HG03378 (cell line): Measurements from ENCODE around the gene L3MBTL3.

Experiments used
- ATAC-seq: cut with Tn5 transposase; IDR thresholded peaks from one replicate; pipeline ENCODE4 v1.9.1; 2021; ENCODE audit warnings: mild to moderate bottlenecking, moderate library complexity; ENCODE audit not compliant: unreplicated experiment

The L3MBTL3 gene

DNA sequence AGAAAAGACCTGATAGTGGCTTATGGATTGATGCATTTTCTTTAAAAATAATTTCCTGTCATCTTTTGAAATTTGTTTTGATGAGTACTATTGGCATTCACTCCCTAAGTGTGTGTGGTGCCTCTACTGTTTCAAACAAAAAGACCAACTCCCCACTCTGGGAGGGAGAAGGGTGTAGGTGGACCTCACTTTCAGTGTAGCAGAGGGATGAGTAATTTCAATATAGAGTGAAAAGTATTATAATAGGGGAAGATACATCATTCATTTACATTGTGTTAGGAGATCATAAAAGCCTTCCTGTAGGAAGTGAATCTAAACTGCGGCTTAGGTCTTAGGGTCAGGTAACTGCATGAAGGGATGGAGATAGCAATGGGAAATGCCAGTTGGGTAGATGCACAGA is 158.0 kb downstream of the L3MBTL3 start:
- ATAC-seq = no peak

DNA sequence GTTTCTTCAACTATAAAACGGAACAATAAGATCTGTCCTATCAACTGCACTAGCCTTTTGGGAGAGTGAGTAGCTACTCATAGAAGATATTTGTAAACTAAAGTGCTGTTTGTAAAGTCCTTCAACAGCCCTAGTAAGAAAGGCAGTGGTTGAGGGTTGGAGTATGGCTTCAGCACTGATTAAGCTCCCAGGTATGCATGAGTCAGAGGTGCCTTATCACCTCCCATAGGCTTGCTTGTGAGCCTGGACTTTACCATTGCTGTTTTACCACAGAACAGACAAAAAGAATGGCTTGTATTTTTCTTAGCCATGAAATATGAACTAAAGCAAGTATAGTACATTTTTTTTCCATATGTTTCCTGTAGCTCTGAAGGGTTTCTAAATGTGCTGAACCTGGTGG is 160.3 kb downstream of the L3MBTL3 start:
- ATAC-seq = no peak

DNA sequence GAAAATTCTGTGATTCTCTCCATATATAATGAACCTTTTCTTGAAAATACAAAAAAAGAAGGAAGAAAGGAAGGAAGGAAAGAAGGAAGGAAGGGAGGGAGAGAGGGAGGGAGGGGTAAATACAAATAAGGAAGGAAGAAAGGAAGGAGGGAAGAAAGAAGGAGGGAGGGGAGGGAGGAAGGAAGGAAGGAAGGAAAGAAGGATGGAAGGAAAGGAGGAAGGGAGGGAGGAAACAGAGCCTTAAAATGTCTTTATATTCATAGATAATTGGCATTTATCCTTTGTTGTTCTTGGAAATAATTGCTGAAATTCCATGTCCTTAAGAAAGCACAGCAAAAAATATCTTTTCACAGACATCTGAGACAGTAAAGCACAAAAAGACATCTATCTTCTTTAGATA is 164.1 kb downstream of the L3MBTL3 start:
- no peak for ATAC-seq

DNA sequence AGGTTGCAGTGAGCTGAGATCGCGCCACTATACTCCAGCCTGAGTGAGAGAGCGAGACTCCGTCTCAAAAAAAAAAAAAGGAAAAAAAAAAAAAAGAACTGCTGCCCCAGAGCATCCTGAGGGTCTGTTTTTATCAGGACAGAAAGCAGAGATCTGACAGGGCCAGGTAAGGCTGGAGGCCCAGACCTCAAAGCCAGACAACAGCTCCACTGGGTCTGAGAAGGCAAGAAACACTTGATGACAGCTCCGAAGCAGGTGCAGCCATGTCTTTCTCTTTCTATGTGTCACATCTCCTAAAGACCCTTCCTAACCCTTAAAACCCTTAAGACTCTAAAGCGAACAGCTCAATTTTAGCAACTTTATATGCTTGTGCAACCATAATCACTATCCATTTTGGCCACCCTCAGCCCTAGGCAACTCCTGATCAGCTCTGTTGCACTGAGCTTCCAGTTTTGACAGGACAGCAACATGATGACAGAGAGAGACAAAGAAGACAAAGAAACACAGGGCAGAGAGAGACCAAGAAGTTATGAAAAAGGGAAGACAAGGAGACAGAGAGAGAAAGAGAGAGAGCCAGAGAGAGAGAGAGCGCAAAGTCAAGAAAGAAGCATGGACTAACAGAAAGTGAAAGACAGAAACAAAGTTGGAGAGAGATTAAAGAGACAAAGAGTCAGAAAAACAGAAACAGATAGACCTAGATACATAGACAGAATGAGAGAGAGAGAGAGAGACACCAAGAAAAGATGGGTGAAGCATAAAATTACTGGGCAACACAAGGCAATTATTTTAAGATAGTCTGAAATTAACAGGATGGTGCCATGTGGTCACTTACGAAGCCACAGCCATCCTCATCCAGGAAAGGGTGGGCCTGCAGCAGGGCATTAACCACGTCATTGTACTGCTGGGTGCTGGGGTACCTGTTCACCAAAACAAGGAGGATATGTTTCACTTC is 165.2 kb downstream of the L3MBTL3 start:
- ATAC-seq = no peak

DNA sequence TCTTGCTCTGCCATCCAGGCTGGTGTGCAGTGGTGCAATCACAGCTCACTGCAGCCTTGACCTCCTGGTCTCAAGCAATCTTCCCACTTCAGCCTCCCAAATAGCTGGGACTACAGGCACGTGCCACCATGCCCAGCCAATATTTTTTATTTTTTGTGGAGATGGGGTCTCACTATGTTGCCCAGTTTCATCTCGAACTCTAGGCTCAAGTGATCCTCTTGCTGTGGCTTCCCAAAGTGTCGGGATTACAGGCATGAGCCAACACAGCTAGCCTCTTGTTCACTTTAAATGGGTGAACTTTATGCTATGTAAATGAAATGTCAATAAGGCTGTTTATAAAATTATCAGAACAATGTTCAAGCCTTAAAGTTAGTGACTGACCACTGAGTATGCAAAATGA is 167.3 kb downstream of the L3MBTL3 start:
- no peak for ATAC-seq

DNA sequence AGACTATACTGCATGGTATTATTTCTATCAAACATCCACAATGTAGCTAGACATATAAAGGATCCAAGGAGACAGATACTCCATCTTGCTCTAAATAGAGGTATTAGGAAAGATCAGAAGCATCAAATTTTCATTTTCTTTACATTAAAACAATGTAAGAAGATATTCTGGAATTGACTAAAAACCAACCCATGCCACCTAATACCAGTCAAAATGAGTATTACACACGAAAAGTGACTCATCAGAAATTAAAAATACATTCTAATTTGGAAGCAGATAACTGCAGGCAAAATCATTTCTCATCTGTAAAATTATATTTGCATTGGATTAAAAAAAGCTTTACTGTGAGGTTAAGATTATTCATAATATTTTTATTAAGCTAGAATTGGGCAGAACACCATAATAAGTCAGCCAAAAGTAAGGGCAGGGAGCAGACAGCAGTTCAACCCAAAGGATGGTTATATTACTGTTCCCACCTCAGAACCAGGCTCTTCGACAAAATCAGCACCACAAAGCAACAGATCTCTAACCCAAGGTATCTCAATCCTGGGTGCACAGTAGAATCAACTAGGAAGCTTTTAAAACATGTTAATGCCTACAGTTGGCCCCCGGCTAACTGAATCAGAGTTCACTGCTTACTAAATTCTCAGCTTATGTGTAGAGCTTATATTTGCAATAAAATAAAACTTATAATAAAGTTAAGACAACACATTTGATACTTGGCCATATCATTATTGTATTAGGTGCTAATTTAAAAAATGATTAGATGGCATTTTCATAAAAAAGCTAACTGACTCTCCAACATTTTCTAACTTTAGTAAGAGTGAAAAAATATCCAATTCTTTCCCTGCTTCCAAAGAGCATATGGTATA is 169.2 kb downstream of the L3MBTL3 start:
- ATAC-seq = no peak

DNA sequence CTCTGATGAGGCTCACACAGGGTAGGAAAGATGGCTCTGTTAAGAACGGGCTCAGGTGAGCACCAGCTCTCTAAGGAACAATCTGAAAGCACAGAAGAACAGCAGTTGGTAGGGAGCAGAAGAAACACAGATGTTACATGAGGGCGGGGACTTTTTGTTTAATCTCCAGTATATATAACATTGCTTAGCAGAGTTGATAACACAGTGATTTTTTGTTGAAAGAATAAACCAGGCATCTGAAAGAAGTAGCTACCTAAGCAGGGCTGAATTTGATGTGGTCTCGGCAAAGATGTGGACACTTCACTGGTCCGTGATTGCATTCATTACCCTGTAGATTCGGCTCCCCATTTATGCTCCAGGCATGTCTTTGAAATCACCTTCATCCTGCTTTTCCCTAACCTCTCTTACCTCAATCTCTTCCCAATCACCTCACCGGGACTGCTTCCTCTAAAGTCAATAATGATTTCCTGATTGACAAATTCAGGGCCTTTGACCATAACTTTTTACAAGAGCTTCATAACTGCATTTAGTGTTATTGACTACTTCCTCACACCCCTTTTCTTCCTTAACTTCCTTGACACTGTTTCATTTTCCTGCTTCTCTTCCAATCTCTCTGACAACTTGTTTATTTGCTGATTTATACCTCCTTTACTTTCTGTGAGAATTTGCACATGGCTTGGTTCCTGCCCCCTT is 170.0 kb downstream of the L3MBTL3 start:
- ATAC-seq = no peak

DNA sequence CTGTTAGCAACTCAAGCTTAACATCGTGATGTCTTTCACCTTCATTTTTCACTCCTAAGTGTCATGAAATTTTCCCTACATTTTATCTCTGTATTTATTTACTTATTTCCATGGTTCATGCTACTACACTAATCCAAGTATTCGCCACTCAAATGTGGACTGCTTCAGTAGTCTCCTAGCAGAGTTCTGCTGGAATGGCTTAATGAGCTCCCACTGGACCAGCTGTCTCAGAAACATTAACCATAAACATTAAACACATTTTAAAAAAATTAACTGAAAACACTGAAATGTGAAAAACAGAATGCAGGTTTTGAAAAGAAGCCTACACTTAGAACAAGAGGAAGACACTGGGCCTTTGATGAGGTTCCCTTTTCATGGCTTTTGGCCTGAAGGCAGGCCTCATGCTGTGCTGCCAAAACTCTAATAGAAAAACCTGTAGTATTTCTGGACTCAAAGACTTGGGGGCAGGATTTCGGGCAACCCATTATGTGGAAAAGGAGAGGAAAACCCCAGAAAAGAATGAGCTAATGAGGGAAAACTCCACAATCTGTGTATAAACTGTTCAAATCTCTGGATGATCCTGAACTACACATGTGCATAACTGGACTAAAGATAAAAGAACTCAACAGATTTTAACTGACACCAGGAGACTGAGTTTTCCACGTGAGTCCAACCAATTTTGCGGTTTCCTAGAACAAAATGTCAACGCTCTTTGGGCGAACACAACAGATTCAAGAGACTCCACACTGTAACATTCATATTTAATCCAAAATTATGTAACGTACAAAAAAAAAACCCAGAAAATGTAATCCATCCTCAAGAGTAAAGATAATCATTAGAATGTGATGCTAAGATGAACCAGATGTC is 171.4 kb downstream of the L3MBTL3 start:
- ATAC-seq = no peak
